ENCODE data around the gene EMC8.

- TF ChIP-seq, protein P1, sequence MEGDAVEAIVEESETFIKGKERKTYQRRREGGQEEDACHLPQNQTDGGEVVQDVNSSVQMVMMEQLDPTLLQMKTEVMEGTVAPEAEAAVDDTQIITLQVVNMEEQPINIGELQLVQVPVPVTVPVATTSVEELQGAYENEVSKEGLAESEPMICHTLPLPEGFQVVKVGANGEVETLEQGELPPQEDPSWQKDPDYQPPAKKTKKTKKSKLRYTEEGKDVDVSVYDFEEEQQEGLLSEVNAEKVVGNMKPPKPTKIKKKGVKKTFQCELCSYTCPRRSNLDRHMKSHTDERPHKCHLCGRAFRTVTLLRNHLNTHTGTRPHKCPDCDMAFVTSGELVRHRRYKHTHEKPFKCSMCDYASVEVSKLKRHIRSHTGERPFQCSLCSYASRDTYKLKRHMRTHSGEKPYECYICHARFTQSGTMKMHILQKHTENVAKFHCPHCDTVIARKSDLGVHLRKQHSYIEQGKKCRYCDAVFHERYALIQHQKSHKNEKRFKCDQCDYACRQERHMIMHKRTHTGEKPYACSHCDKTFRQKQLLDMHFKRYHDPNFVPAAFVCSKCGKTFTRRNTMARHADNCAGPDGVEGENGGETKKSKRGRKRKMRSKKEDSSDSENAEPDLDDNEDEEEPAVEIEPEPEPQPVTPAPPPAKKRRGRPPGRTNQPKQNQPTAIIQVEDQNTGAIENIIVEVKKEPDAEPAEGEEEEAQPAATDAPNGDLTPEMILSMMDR (conservative IDR thresholded peaks at IDR 0.05) = no peak
- TF ChIP-seq ZFX (IDR thresholded peaks at IDR 0.05) = no peak
Observed at GRCh38 chr16:85847036-85847435, 47.7 kb upstream of the EMC8 start.
